A673 (cell line): ENCODE results near the gene TMEM178B.

Experiments
- EZH2 ChIP-seq: fragments of 200-600 bp; sonication (generic); IDR thresholded peaks from 2 replicates; pipeline ENCODE4 v1.6.1; 2017; ENCODE audit warnings: borderline replicate concordance, low read depth, mild to moderate bottlenecking, mixed read lengths, antibody characterized with exemption, low read length; ENCODE audit not compliant: poor library complexity, severe bottlenecking
- TF ChIP-seq, protein P1 (sequence below): fragments of 300-800, 200-600 bp; sonication (generic); conservative IDR thresholded peaks from 2 replicates; pipeline ENCODE4 v1.5.1; 2017; ENCODE audit warnings: low read depth, mild to moderate bottlenecking, antibody characterized with exemption, low read length, moderate library complexity, mixed read lengths

DNA sequence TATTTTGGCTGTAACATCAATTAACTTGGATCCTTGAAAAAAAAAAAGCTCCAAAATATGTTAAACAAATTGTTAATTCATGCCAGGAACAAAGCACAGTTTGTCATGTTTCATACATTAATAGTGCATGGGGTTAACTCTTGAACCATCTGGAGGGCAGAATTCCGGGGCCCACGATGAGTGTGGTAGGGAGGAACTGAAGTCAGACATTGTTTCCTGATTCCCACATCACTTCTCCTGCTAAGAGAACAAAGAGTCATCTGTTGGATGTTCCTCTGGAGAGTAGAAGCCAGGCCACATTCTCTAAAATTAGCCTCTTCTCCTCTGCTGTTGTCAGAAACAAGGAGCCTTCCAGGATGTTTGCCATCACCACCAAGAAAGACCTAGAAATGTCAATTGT, 54.6 kb downstream of the TMEM178B start:
- TF ChIP-seq, protein P1, sequence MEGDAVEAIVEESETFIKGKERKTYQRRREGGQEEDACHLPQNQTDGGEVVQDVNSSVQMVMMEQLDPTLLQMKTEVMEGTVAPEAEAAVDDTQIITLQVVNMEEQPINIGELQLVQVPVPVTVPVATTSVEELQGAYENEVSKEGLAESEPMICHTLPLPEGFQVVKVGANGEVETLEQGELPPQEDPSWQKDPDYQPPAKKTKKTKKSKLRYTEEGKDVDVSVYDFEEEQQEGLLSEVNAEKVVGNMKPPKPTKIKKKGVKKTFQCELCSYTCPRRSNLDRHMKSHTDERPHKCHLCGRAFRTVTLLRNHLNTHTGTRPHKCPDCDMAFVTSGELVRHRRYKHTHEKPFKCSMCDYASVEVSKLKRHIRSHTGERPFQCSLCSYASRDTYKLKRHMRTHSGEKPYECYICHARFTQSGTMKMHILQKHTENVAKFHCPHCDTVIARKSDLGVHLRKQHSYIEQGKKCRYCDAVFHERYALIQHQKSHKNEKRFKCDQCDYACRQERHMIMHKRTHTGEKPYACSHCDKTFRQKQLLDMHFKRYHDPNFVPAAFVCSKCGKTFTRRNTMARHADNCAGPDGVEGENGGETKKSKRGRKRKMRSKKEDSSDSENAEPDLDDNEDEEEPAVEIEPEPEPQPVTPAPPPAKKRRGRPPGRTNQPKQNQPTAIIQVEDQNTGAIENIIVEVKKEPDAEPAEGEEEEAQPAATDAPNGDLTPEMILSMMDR = no peak
- TF ChIP-seq EZH2 = no peak
